HPDE6-E6E7 (cell line): Measurements from ENCODE around the gene CTNNA2.

Source experiments
- DNase-seq: peaks from one replicate; pipeline ENCODE4 v3.0.0; 2011; ENCODE audit warnings: missing footprints; ENCODE audit errors: extremely low spot score

CTNNA2 gene

GRCh38 chr2:80547344-80547743 lies 1034.5 kb downstream of the CTNNA2 start:
- no peak for DNase-seq

- DNase-seq = peak; percentile 31
These were observed 1035.6 kb downstream of the CTNNA2 start for GRCh38 chr2:80548469-80548868.

GRCh38 chr2:80549901-80550300 lies 1037.0 kb downstream of the CTNNA2 start:
- no peak for DNase-seq

- DNase-seq = no peak
These were observed 1047.5 kb downstream of the CTNNA2 start for GRCh38 chr2:80560326-80560725.

GRCh38 chr2:80568011-80568410 lies 1055.2 kb downstream of the CTNNA2 start:
- no peak for DNase-seq

GRCh38 chr2:80573167-80573566 lies 1060.3 kb downstream of the CTNNA2 start:
- DNase-seq = no peak

- no peak for DNase-seq
These were observed 1061.1 kb downstream of the CTNNA2 start for GRCh38 chr2:80573950-80574349.

- DNase-seq = no peak
These were observed 1066.9 kb downstream of the CTNNA2 start for GRCh38 chr2:80579756-80580155.

GRCh38 chr2:80591233-80591632 lies 1078.4 kb downstream of the CTNNA2 start:
- no peak for DNase-seq

- no peak for DNase-seq
These were observed 1079.3 kb downstream of the CTNNA2 start for GRCh38 chr2:80592106-80592505.

GRCh38 chr2:80610108-80610507 lies 1097.3 kb downstream of the CTNNA2 start:
- no peak for DNase-seq

- no peak for DNase-seq
These were observed 1108.8 kb downstream of the CTNNA2 start for GRCh38 chr2:80621656-80622055.

- DNase-seq = no peak
These were observed 1111.2 kb downstream of the CTNNA2 start for GRCh38 chr2:80624062-80624461.

- no peak for DNase-seq
These were observed 1121.7 kb downstream of the CTNNA2 start for GRCh38 chr2:80634590-80634989.

- no peak for DNase-seq
These were observed 1125.9 kb downstream of the CTNNA2 start for GRCh38 chr2:80638783-80639182.

GRCh38 chr2:80642465-80642864 lies 1129.6 kb downstream of the CTNNA2 start:
- DNase-seq = no peak

GRCh38 chr2:80643598-80643997 lies 1130.7 kb downstream of the CTNNA2 start:
- no peak for DNase-seq

GRCh38 chr2:80651435-80651834 lies 1138.6 kb downstream of the CTNNA2 start:
- DNase-seq = no peak

- DNase-seq = no peak
These were observed 1142.4 kb downstream of the CTNNA2 start for GRCh38 chr2:80655265-80655664.

- no peak for DNase-seq
These were observed 1157.9 kb downstream of the CTNNA2 start for GRCh38 chr2:80670763-80671162.

GRCh38 chr2:80687524-80687923 lies 1174.7 kb downstream of the CTNNA2 start:
- no peak for DNase-seq

GRCh38 chr2:80689106-80689505 lies 1176.3 kb downstream of the CTNNA2 start:
- DNase-seq = no peak
